Measurements from ENCODE around the gene SPINT2. TPM values are rescaled to one million over a fixed set of nuclear protein-coding genes. Genes with fewer than 3 reads are reported as not detected.

The SPINT2 gene
- total RNA-seq, 1 donor from 2014 or later = 171 TPM

GRCh38 chr19:38265213-38265861 lies 964 bp downstream of the SPINT2 start:
- Mint-ChIP-seq H3K9me3 (ENCODE audit: unreplicated experiment) (no peaks in the 10 kb centered on the region), H3K4me3 (ENCODE audit: unreplicated experiment) (peak overlapping the region; percentile 94), H3K27ac (ENCODE audit: unreplicated experiment) (peak overlapping the region; percentile 84), H3K36me3 (ENCODE audit: low read depth, unreplicated experiment) (peaks cover 4% of the 10 kb centered on the region), H3K27me3 (ENCODE audit: low read depth, unreplicated experiment) (no peaks in the 10 kb centered on the region), H3K4me1 (ENCODE audit: low read depth, unreplicated experiment) (peaks cover 44% of the 10 kb centered on the region)
- no peaks in the 10 kb centered on the region for H3K36me3 ChIP-seq (ENCODE audit: insufficient read depth, low read length)
- H3K27me3 ChIP-seq (ENCODE audit: insufficient read depth, low read length) = no peaks in the 10 kb centered on the region
- H3K79me2 ChIP-seq (ENCODE audit: insufficient read depth, low read length) = no peaks in the 10 kb centered on the region
- H2AFZ ChIP-seq (ENCODE audit: low read depth, low read length) = no peak overlapping the region
- H4K20me1 ChIP-seq (ENCODE audit: insufficient read depth, low read length) = no peaks in the 10 kb centered on the region
- H3K9me3 ChIP-seq (ENCODE audit: insufficient read depth, low read depth, low read length) = no peaks in the 10 kb centered on the region
- no peak overlapping the region for H3K9ac ChIP-seq (ENCODE audit: low read length)
- H3K4me3 ChIP-seq (ENCODE audit: insufficient read depth, low read depth, low read length) = no peak overlapping the region
- H3K4me2 ChIP-seq (ENCODE audit: low read length) = peak overlapping the region; percentile 91
- DNase-seq (ENCODE audit: low read depth) (no peak), FAIRE-seq (no peak)
- H3K27ac ChIP-seq (ENCODE audit: low read depth, low read length) = no peak overlapping the region
- peaks cover 29% of the 10 kb centered on the region for H3K4me1 ChIP-seq (ENCODE audit: insufficient read depth, low read length)
- TF ChIP-seq EZH2 (IDR thresholded peaks at IDR 0.05; ENCODE audit: insufficient read depth, low read length) (no peak), CTCF (IDR thresholded peaks at IDR 0.05; ENCODE audit: insufficient read depth, low read depth, low read length) (no peak)

- peaks cover 50% of the 10 kb centered on the region for H3K4me1 Mint-ChIP-seq (ENCODE audit: low read depth, unreplicated experiment)
- H3K4me1 ChIP-seq (ENCODE audit: insufficient read depth, low read length) = peaks cover 35% of the 10 kb centered on the region
These were observed 1.6 kb downstream of the SPINT2 start for GRCh38 chr19:38265921-38266429.

More at GRCh38 chr19:38265921-38266429, 1.6 kb downstream of the SPINT2 start:
- peaks cover 6% of the 10 kb centered on the region for H3K36me3 Mint-ChIP-seq (ENCODE audit: low read depth, unreplicated experiment)
- no peaks in the 10 kb centered on the region for H3K9me3 Mint-ChIP-seq (ENCODE audit: unreplicated experiment)
- Histone ChIP-seq H3K36me3 (ENCODE audit: insufficient read depth, low read length) (no peaks in the 10 kb centered on the region), H2AFZ (ENCODE audit: low read depth, low read length) (no peak overlapping the region), H4K20me1 (ENCODE audit: insufficient read depth, low read length) (no peaks in the 10 kb centered on the region), H3K9me3 (ENCODE audit: insufficient read depth, low read depth, low read length) (no peaks in the 10 kb centered on the region), H3K4me3 (ENCODE audit: insufficient read depth, low read depth, low read length) (no peak overlapping the region), H3K4me2 (ENCODE audit: low read length) (no peak overlapping the region), H3K27me3 (ENCODE audit: insufficient read depth, low read length) (no peaks in the 10 kb centered on the region), H3K79me2 (ENCODE audit: insufficient read depth, low read length) (no peaks in the 10 kb centered on the region), H3K27ac (ENCODE audit: low read depth, low read length) (no peak overlapping the region), H3K9ac (ENCODE audit: low read length) (no peak overlapping the region)
- TF ChIP-seq CTCF (IDR thresholded peaks at IDR 0.05; ENCODE audit: insufficient read depth, low read depth, low read length) (no peak), EZH2 (IDR thresholded peaks at IDR 0.05; ENCODE audit: insufficient read depth, low read length) (no peak)
- H3K27ac Mint-ChIP-seq (ENCODE audit: unreplicated experiment) = no peak overlapping the region
- H3K4me3 Mint-ChIP-seq (ENCODE audit: unreplicated experiment) = peak overlapping the region; percentile 94
- H3K27me3 Mint-ChIP-seq (ENCODE audit: low read depth, unreplicated experiment) = no peaks in the 10 kb centered on the region
- DNase-seq (ENCODE audit: low read depth) = no peak
- no peak for FAIRE-seq
